SU-DHL-6 (cell line): ENCODE data around the gene ZNF606.

ENCODE experiments used
- H2AFZ ChIP-seq: fragments of 200-600 bp; sonication (generic); 2 replicates; pipeline ENCODE4 v1.6.1; 2014; ENCODE audit warnings: low read depth, mild to moderate bottlenecking, moderate library complexity, mixed read lengths, antibody characterized with exemption, low read length; ENCODE audit not compliant: severe bottlenecking
- H3F3A ChIP-seq: fragments of 200-600 bp; shearing (Covaris generic); 2 replicates; pipeline ENCODE4 v1.6.0; 2016; ENCODE audit warnings: antibody characterized with exemption, mild to moderate bottlenecking; ENCODE audit not compliant: insufficient read depth
- H3K27ac ChIP-seq: fragments of 200-600 bp; sonication (generic); 2 replicates; pipeline ENCODE4 v1.5.1; 2016; ENCODE audit warnings: low read depth, mild to moderate bottlenecking, low read length, moderate library complexity, mixed read lengths
- H3K27me3 ChIP-seq: fragments of 200-600 bp; sonication (generic), shearing (Covaris generic); 2 replicates; pipeline ENCODE4 v1.6.0; 2014; ENCODE audit warnings: mild to moderate bottlenecking, low read length
- H3K36me3 ChIP-seq: fragments of 200-600 bp; sonication (generic); 2 replicates; pipeline ENCODE4 v1.6.1; 2014; ENCODE audit warnings: mild to moderate bottlenecking, low read length, mixed read lengths
- H3K4me2 ChIP-seq: fragments of 300-600, 200-600 bp; shearing (Covaris generic), sonication (generic); 2 replicates; pipeline ENCODE4 v1.6.0; 2014; ENCODE audit warnings: low read length, low read depth, mild to moderate bottlenecking; ENCODE audit not compliant: poor library complexity, severe bottlenecking
- H3K4me3 ChIP-seq: fragments of 200-600 bp; sonication (generic); 2 replicates; pipeline ENCODE4 v1.5.1; 2014; ENCODE audit warnings: antibody characterized with exemption, low read length, mild to moderate bottlenecking, mixed read lengths; ENCODE audit not compliant: insufficient read depth, poor library complexity, severe bottlenecking
- H3K79me2 ChIP-seq: fragments of 200-600 bp; sonication (generic); 2 replicates; pipeline ENCODE4 v1.6.1; 2014; ENCODE audit warnings: mild to moderate bottlenecking, low read length, moderate library complexity; ENCODE audit not compliant: insufficient read depth
- H3K9ac ChIP-seq: fragments of 200-600 bp; sonication (generic); 2 replicates; pipeline ENCODE4 v1.7.0; 2014; ENCODE audit warnings: mild to moderate bottlenecking, low read length
- H3K9me2 ChIP-seq: fragments of 200-600 bp; sonication (generic); replicated peaks from 2 replicates; pipeline ENCODE4 v1.6.1; 2014; ENCODE audit warnings: low read length; ENCODE audit not compliant: insufficient read depth
- H3K9me3 ChIP-seq: fragments of 200-600 bp; sonication (generic); 2 replicates; pipeline ENCODE4 v1.6.1; 2014; ENCODE audit warnings: low read length, mixed read lengths; ENCODE audit not compliant: insufficient read depth
- H4K20me1 ChIP-seq: fragments of 200-600 bp; sonication (generic); 2 replicates; pipeline ENCODE4 v1.6.1; 2014; ENCODE audit warnings: low read depth, mild to moderate bottlenecking, antibody characterized with exemption, low read length, moderate library complexity, mixed read lengths
- EZH2phosphoT487 ChIP-seq: fragments of 200-600 bp; sonication (generic), shearing (Covaris generic); conservative IDR thresholded peaks from 2 replicates; pipeline ENCODE4 v1.6.1; 2018; ENCODE audit warnings: mild to moderate bottlenecking, antibody characterized with exemption, low read length, moderate library complexity, mixed read lengths
- TF ChIP-seq, protein P1 (sequence below): fragments of 200-600 bp; sonication (generic); IDR thresholded peaks from one replicate; pipeline ENCODE4 v1.5.1; 2017; ENCODE audit warnings: antibody characterized with exemption, mild to moderate bottlenecking, low read length, moderate library complexity; ENCODE audit not compliant: insufficient read depth, poor library complexity, severe bottlenecking

ZNF606 gene

DNA sequence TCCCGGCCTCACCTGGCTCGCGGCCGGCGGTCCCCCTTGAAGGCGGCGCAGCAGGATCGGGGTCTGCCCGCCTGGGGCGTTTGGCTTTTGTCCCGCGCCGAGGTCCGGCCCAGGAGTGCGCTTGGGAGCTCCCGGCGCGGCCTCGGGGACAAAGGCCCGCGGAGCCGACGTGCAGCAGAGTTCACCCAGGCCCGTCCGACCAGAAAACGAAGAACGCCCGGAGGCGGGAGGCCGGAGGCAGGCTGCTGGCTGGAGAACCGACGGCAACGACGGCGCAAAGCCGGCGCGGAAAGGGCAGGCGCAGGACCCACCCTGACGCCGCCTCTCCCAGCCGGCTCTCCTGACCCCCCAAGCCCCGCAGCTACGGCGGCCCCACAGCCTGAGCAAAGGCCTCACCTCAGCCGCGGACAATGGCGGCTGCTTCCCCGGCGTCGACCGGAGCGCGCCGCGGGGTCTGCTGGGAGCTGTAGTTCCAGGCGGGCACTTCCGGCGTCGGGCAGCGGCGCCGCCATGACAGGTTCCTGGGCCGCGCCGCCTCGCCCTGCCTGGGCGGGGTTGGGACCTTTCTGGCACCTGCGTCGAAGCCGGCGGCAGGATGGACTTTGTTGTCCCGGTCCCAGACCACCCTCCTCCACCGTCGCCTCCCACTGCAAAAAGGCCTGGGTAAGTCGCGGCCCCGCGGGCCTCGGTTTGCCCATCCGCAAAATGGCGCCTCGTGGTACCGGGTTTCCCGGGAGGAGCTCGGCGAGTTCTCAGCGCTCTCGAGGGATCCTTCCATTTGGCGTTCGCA is at the start of gene ZNF606:
Gene ZNF606, minus strand, starts transcription at position 437 of the 790 bp plus-strand sequence. CDS start 1,501 bp downstream, outside the sequence.
- no peaks in the 10 kb centered on the region for H3K36me3 ChIP-seq
- no peak within 1 kb of the TSS for H3K27ac ChIP-seq
- H3K9me2 ChIP-seq, result no peaks in the 10 kb centered on the region

DNA sequence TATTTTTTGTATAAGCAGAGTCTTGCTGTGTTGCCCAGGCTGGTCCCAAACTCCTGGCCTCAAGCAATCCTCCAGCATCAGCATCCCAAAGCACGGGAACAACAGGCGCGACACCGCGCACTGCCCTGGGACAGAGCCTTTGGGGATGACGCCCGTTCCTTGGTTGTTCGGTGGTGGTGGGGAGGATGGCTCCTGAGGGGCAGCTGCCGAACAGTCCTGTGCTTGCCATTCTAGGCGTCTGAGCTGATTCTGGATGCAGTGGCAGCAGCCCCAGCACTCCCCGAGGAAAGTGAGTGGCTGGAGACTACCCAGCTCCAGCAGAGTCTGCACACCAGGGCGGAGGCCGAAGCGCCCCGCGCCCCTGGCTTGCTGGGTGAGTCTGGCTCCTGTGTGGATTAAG is 49.6 kb upstream of the ZNF606 start:
- Histone ChIP-seq H3K9me3 (peaks cover 3% of the 10 kb centered on the region; the same call in 1 of the 2 replicates), H3K79me2 (no peaks in the 10 kb centered on the region), H3K4me3 (no peak overlapping the region), H3K9ac (no peak overlapping the region), H4K20me1 (no peaks in the 10 kb centered on the region), H2AFZ (no peak overlapping the region), H3K4me2 (no peak overlapping the region), H3K9me2 (no peaks in the 10 kb centered on the region), H3K36me3 (no peaks in the 10 kb centered on the region), H3K27me3 (no peaks in the 10 kb centered on the region), H3K27ac (no peak overlapping the region), H3F3A (no peaks in the 10 kb centered on the region)
- TF ChIP-seq EZH2phosphoT487, result no peak
- TF ChIP-seq, protein P1, sequence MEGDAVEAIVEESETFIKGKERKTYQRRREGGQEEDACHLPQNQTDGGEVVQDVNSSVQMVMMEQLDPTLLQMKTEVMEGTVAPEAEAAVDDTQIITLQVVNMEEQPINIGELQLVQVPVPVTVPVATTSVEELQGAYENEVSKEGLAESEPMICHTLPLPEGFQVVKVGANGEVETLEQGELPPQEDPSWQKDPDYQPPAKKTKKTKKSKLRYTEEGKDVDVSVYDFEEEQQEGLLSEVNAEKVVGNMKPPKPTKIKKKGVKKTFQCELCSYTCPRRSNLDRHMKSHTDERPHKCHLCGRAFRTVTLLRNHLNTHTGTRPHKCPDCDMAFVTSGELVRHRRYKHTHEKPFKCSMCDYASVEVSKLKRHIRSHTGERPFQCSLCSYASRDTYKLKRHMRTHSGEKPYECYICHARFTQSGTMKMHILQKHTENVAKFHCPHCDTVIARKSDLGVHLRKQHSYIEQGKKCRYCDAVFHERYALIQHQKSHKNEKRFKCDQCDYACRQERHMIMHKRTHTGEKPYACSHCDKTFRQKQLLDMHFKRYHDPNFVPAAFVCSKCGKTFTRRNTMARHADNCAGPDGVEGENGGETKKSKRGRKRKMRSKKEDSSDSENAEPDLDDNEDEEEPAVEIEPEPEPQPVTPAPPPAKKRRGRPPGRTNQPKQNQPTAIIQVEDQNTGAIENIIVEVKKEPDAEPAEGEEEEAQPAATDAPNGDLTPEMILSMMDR, result no peak

More for the DNA sequence above, at the start of gene ZNF606:
- Histone ChIP-seq H4K20me1 (no peaks in the 10 kb centered on the region), H3K4me3 (no peak within 1 kb of the TSS), H3F3A (no peaks in the 10 kb centered on the region), H3K27me3 (no peaks in the 10 kb centered on the region), H3K9ac (no peak within 1 kb of the TSS), H3K4me2 (no peak within 1 kb of the TSS), H2AFZ (no peak within 1 kb of the TSS), H3K79me2 (no peaks in the 10 kb centered on the region), H3K9me3 (no peaks in the 10 kb centered on the region; the same call in 1 of the 2 replicates)
- no peak for TF ChIP-seq EZH2phosphoT487
- TF ChIP-seq, protein P1, result no peak

DNA sequence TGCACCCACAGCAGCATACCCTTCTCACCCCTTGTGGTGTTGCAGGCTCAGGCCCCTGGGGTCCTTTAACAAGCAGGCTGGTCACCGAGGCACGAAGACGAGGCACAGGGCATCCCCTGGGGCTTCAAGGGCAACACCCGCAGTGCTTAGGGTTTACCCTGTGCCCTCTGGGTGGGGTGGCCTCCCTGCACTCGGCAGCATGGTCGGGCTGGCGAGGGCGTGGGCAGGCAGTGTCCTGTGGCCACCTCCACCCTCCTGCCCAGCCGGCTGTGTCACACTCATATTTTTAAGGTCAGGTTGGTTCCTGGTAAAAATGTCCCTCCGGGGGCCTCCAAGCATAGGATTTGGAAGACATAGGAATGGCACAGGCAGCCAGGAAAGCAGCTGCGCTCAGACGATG is 45.1 kb upstream of the ZNF606 start:
- peaks cover 3% of the 10 kb centered on the region; the same call in 1 of the 2 replicates for H3K9me3 ChIP-seq
- no peak overlapping the region for H3K27ac ChIP-seq
- no peak overlapping the region for H3K9ac ChIP-seq
- H3K36me3 ChIP-seq, result no peaks in the 10 kb centered on the region
- H3F3A ChIP-seq, result no peaks in the 10 kb centered on the region
- H3K4me3 ChIP-seq, result no peak overlapping the region
- H4K20me1 ChIP-seq, result no peaks in the 10 kb centered on the region
- TF ChIP-seq EZH2phosphoT487, result no peak
- TF ChIP-seq, protein P1, result no peak
- no peak overlapping the region for H2AFZ ChIP-seq
- no peaks in the 10 kb centered on the region for H3K79me2 ChIP-seq
- no peaks in the 10 kb centered on the region for H3K9me2 ChIP-seq
- H3K27me3 ChIP-seq, result no peaks in the 10 kb centered on the region
- H3K4me2 ChIP-seq, result no peak overlapping the region
